Keratinocyte (primary cell): ENCODE measurements around the gene SEMA3E. TPM values are rescaled to one million over a fixed set of nuclear protein-coding genes. Genes with fewer than 3 reads are reported as not detected.

ENCODE experiments used
- DNase-seq: peaks from one replicate; pipeline ENCODE4 v3.0.0-alpha.2; 2011; ENCODE audit warnings: low read depth, missing footprints, low spot score
- FAIRE-seq: peaks from 2 replicates; lab custom pipeline; 2011; peaks lifted over from hg19 to GRCh38; lab: Jason Lieb, UNC
- H2AFZ ChIP-seq: 2 replicates; pipeline ENCODE4 v1.6.0; 2012; ENCODE audit warnings: low read length, control low read depth, inconsistent platforms; ENCODE audit not compliant: control insufficient read depth
- H3K27ac ChIP-seq: 2 replicates; pipeline ENCODE4 v1.5.1; 2011; ENCODE audit warnings: low read length; ENCODE audit not compliant: control insufficient read depth, insufficient read depth
- H3K27me3 ChIP-seq: 3 replicates; pipeline ENCODE4 v1.6.0; 2011; ENCODE audit warnings: low read length; ENCODE audit not compliant: control insufficient read depth, insufficient read depth; ENCODE audit errors: extremely low read depth
- H3K36me3 ChIP-seq, 2 experiments: 2 replicates in 1 of 2; 3 replicates in 1 of 2; pipeline ENCODE4 v1.5.1; 2011; ENCODE audit warnings: low read length in 2 of 2, mild to moderate bottlenecking in 1 of 2; ENCODE audit not compliant: control insufficient read depth in 2 of 2, insufficient read depth in 2 of 2; ENCODE audit errors: extremely low read depth in 1 of 2
- H3K4me1 ChIP-seq: 3 replicates; pipeline ENCODE4 v1.5.1; 2011; ENCODE audit warnings: low read length; ENCODE audit not compliant: control insufficient read depth, insufficient read depth; ENCODE audit errors: extremely low read depth
- H3K4me2 ChIP-seq: 3 replicates; pipeline ENCODE4 v1.6.0; 2011; ENCODE audit warnings: low read depth, low read length; ENCODE audit not compliant: control insufficient read depth, insufficient read depth; ENCODE audit errors: extremely low read depth
- H3K4me3 ChIP-seq, 3 experiments: fragments of 200-600 bp in 1 of 3; sonication (generic) in 1 of 3; 2 replicates in 2 of 3; 3 replicates in 1 of 3; pipeline ENCODE4 v1.5.1; 2011 to 2016; ENCODE audit warnings: low read length in 3 of 3, mild to moderate bottlenecking in 3 of 3, control low read depth in 2 of 3, inconsistent platforms in 1 of 3, low read depth in 1 of 3, mixed read lengths in 1 of 3, mixed run types in 1 of 3, moderate library complexity in 1 of 3; ENCODE audit not compliant: control insufficient read depth in 2 of 3, insufficient read depth in 2 of 3; ENCODE audit errors: extremely low read depth in 1 of 3
- H3K79me2 ChIP-seq: 2 replicates; pipeline ENCODE4 v1.6.0; 2012; ENCODE audit warnings: low read length; ENCODE audit not compliant: control insufficient read depth, insufficient read depth
- H3K9ac ChIP-seq: 3 replicates; pipeline ENCODE4 v1.6.0; 2011; ENCODE audit warnings: low read length; ENCODE audit not compliant: control insufficient read depth, insufficient read depth; ENCODE audit errors: extremely low read depth
- H3K9me1 ChIP-seq: 3 replicates; pipeline ENCODE4 v1.6.0; 2011; ENCODE audit warnings: low read length; ENCODE audit not compliant: control insufficient read depth, insufficient read depth; ENCODE audit errors: extremely low read depth
- H3K9me3 ChIP-seq: 2 replicates; pipeline ENCODE4 v1.5.1; 2012; ENCODE audit warnings: low read depth, low read length; ENCODE audit not compliant: control insufficient read depth
- H4K20me1 ChIP-seq: 3 replicates; pipeline ENCODE4 v1.6.0; 2011; ENCODE audit warnings: low read length; ENCODE audit not compliant: control insufficient read depth, insufficient read depth; ENCODE audit errors: extremely low read depth
- CTCF ChIP-seq, 3 experiments: IDR thresholded peaks in 1 of 3; conservative IDR thresholded peaks in 1 of 3; optimal IDR thresholded peaks in 1 of 3; 2 replicates in 2 of 3; 3 replicates in 1 of 3; pipeline versions ENCODE3 to v1.5.1; 2011; ENCODE audit warnings: low read length in 3 of 3, mild to moderate bottlenecking in 3 of 3, moderate library complexity in 2 of 3, control low read depth in 1 of 3, inconsistent platforms in 1 of 3; ENCODE audit not compliant: insufficient read depth in 2 of 3; ENCODE audit errors: extremely low read depth in 1 of 3
- EZH2 ChIP-seq: IDR thresholded peaks from one replicate; pipeline ENCODE4 v1.6.1; 2012; ENCODE audit warnings: inconsistent platforms, mild to moderate bottlenecking, low read length, moderate library complexity
- dilution Hi-C: fragments of 300-500 bp; cut with MboI; formaldehyde crosslinking; loops from one replicate; pipeline ENCODE4 v1.7.0; 2020; ENCODE audit warnings: low sequenced_read_pairs; ENCODE audit not compliant: extremely low pct_ligation_motif_present
- polyA plus RNA-seq, 5 experiments: library from polyadenylated mRNA; depleted of rRNA in 3 of 5; stranded (reverse) in 3 of 5; stranded (forward) in 1 of 5; unstranded in 1 of 5; fragments of >200 nt; gene quantifications; 1 replicate in 1 of 5; 2 replicates in 3 of 5; 3 replicates in 1 of 5; pipeline versions ENCODE4 v1.2.1 to v1.2.3, GENCODE V29; 2011 to 2012; ENCODE audit warnings: missing spikeins in 2 of 5, low read depth in 1 of 5, low replicate concordance in 1 of 5

The SEMA3E gene
- polyA plus RNA-seq, 1 donor (not counting 4 experiments of a cell fraction or from before 2014, with no cell fraction given): 0.21 TPM

- DNase-seq (no peak), FAIRE-seq (no peak)
- dilution Hi-C loops: no loop called here
- Histone ChIP-seq H3K9me1 (no peaks in the 10 kb centered on the region), H2AFZ (no peak overlapping the region), H3K27ac (no peak overlapping the region), H3K4me3 (no peak overlapping the region), H3K79me2 (no peaks in the 10 kb centered on the region), H3K27me3 (no peaks in the 10 kb centered on the region), H3K4me2 (no peak overlapping the region), H4K20me1 (no peaks in the 10 kb centered on the region), H3K4me1 (no peaks in the 10 kb centered on the region), H3K9me3 (no peaks in the 10 kb centered on the region), H3K9ac (no peak overlapping the region), H3K36me3 (no peaks in the 10 kb centered on the region)
- TF ChIP-seq CTCF (optimal IDR thresholded peaks at IDR 0.05 in 1 of 3, IDR thresholded peaks at IDR 0.05 in 1 of 3, conservative IDR thresholded peaks at IDR 0.05 in 1 of 3; ENCODE audit: extremely low read depth in 1 of 3, insufficient read depth in 2 of 3, low read length in 3 of 3): no peak
Measured at GRCh38 chr7:83455612-83456011, 193.3 kb downstream of the SEMA3E start.

GRCh38 chr7:83452256-83452655 lies 196.7 kb downstream of the SEMA3E start:
- H3K9me3 ChIP-seq: no peaks in the 10 kb centered on the region
- no peak overlapping the region for H3K9ac ChIP-seq
- no peaks in the 10 kb centered on the region for H3K36me3 ChIP-seq
- no peak overlapping the region for H3K4me3 ChIP-seq
- H3K4me2 ChIP-seq: no peak overlapping the region
- dilution Hi-C loops: no loop called here
- TF ChIP-seq CTCF (optimal IDR thresholded peaks at IDR 0.05 in 1 of 3, IDR thresholded peaks at IDR 0.05 in 1 of 3, conservative IDR thresholded peaks at IDR 0.05 in 1 of 3; ENCODE audit: extremely low read depth in 1 of 3, insufficient read depth in 2 of 3, low read length in 3 of 3) (no peak), EZH2 (no peak)
- no peaks in the 10 kb centered on the region for H3K4me1 ChIP-seq
- no peaks in the 10 kb centered on the region for H3K27me3 ChIP-seq
- no peaks in the 10 kb centered on the region for H3K9me1 ChIP-seq
- H3K27ac ChIP-seq: no peak overlapping the region
- H3K79me2 ChIP-seq: no peaks in the 10 kb centered on the region
- no peak overlapping the region for H2AFZ ChIP-seq
- no peaks in the 10 kb centered on the region for H4K20me1 ChIP-seq
- DNase-seq: no peak
- no peak for FAIRE-seq
